Ovary (tissue), 3 donors: Measurements from ENCODE around the gene ZNRF4.

ENCODE experiments used
- CTCF ChIP-seq, 3 donors: fragments of 450-650 bp in 2 of 3; fragments of 200-600 bp in 1 of 3; IDR thresholded peaks; one replicate each; pipeline versions ENCODE4 v1.5.1 to v1.8.0; 2016 to 2022; ENCODE audit warnings: antibody characterized with exemption in 3 of 3, mild to moderate bottlenecking in 1 of 3
- POLR2A ChIP-seq: fragments of 450-650 bp; IDR thresholded peaks from one replicate; pipeline ENCODE4 v1.6.1; 2017; ENCODE audit warnings: antibody characterized with exemption, mild to moderate bottlenecking, moderate library complexity
- donor health status: DM: no; HTN: no; CAD: no.

GRCh38 chr19:5466814-5467291, 11.6 kb downstream of the ZNRF4 start:
- TF ChIP-seq CTCF (IDR thresholded peaks at IDR 0.05): no peak
- no peak for TF ChIP-seq POLR2A
